UCSD-AML1 (cell line): ENCODE data around the gene PSME3.

ENCODE experiments used
- DNase-seq: peaks from one replicate; lab custom pipeline; 2025; ENCODE audit not compliant: unreplicated experiment; lab: John Stamatoyannopoulos, UW

PSME3 gene

GRCh38 chr17:42814633-42815399 is 18.4 kb upstream of the PSME3 start:
- no peak for DNase-seq

GRCh38 chr17:42817866-42818265 is 15.3 kb upstream of the PSME3 start:
- no peak for DNase-seq

- DNase-seq: no peak
Observed at GRCh38 chr17:42818379-42818778, 14.8 kb upstream of the PSME3 start.

- DNase-seq: peak; percentile 60
Observed at GRCh38 chr17:42819939-42820535, 13.2 kb upstream of the PSME3 start.

- no peak for DNase-seq
Observed at GRCh38 chr17:42821176-42821575, 12.0 kb upstream of the PSME3 start.

- DNase-seq: no peak
Observed at GRCh38 chr17:42827472-42827871, 5.7 kb upstream of the PSME3 start.

- DNase-seq: no peak
Observed at GRCh38 chr17:42830971-42831370, 2.2 kb upstream of the PSME3 start.

GRCh38 chr17:42832213-42832933 is 824 bp upstream of the PSME3 start:
- DNase-seq: no peak

- no peak for DNase-seq
Observed at GRCh38 chr17:42833767-42834422, 698 bp downstream of the PSME3 start.

GRCh38 chr17:42835732-42836131 is 2.5 kb downstream of the PSME3 start:
- DNase-seq: no peak

- DNase-seq: no peak
Observed at GRCh38 chr17:42841975-42842685, 8.9 kb downstream of the PSME3 start.

- DNase-seq: no peak
Observed at GRCh38 chr17:42843358-42843934, 10.2 kb downstream of the PSME3 start.

GRCh38 chr17:42844271-42844670 is 11.1 kb downstream of the PSME3 start, which contains the start of gene AOC2:
Gene AOC2, plus strand, starts transcription at chr17:42844580. Its CDS starts 47 bp downstream, at chr17:42844627.
- no peak for DNase-seq

GRCh38 chr17:42844761-42845555 is 11.8 kb downstream of the PSME3 start:
- no peak for DNase-seq

- no peak for DNase-seq
Observed at GRCh38 chr17:42845556-42845917, 12.3 kb downstream of the PSME3 start.

GRCh38 chr17:42845918-42846593 is 12.9 kb downstream of the PSME3 start:
- no peak for DNase-seq

GRCh38 chr17:42846594-42847280 is 13.5 kb downstream of the PSME3 start:
- DNase-seq: no peak

GRCh38 chr17:42848093-42848492 is 14.9 kb downstream of the PSME3 start:
- no peak for DNase-seq

- DNase-seq: no peak
Observed at GRCh38 chr17:42849031-42849430, 15.8 kb downstream of the PSME3 start.
